ENCODE data around the gene LBX2. TPM values are rescaled to one million over a fixed set of nuclear protein-coding genes. Genes with fewer than 3 reads are reported as not detected.

Gene LBX2
- total RNA-seq, 2 experiments from 2014 or later: 0.36 to 0.43 TPM

- DNase-seq: no peak
- H3K36me3 Mint-ChIP-seq (ENCODE audit: low read depth): peaks cover 38% of the 10 kb centered on the region
- no peak overlapping the region for H3K27ac Mint-ChIP-seq
- H3K27me3 Mint-ChIP-seq: peaks cover 8% of the 10 kb centered on the region
- intact Hi-C loops (cut with micrococcal nuclease): no loop called here
- ATAC-seq: no peak
- peaks cover 21% of the 10 kb centered on the region for H3K4me1 Mint-ChIP-seq (ENCODE audit: low read depth)
- H3K9me3 Mint-ChIP-seq: no peaks in the 10 kb centered on the region
- no peak for TF ChIP-seq CTCF (IDR thresholded peaks at IDR 0.05)
- ChIA-PET CTCF (interaction anchor here (1.0 to 2.5 kb wide), 2 partner anchors 8 to 63 kb away, joined by 3 to 10 read pairs; no protein-coding TSS in a partner anchor), POLR2A (no interaction called here)
- no peak overlapping the region for H3K4me3 Mint-ChIP-seq
Observed at GRCh38 chr2:74524005-74524404, 24.6 kb upstream of the LBX2 start.

GRCh38 chr2:74522516-74522915, 23.1 kb upstream of the LBX2 start:
- CTCF ChIA-PET: interaction anchor here (0.7 to 2.5 kb wide), 4 partner anchors 9 to 255 kb away, joined by 3 to 10 read pairs (median 3); no protein-coding TSS in a partner anchor
- TF ChIP-seq CTCF (IDR thresholded peaks at IDR 0.05): no peak
- no peak for DNase-seq
- POLR2A ChIA-PET: interaction anchor here (0.8 kb wide), 1 partner anchor 27 kb away, joined by 3 read pairs; no protein-coding TSS in a partner anchor
- intact Hi-C loops (cut with micrococcal nuclease): no loop called here
- Mint-ChIP-seq H3K4me1 (ENCODE audit: low read depth) (peaks cover 11% of the 10 kb centered on the region), H3K27me3 (peaks cover 20% of the 10 kb centered on the region), H3K36me3 (ENCODE audit: low read depth) (peaks cover 25% of the 10 kb centered on the region), H3K27ac (no peak overlapping the region), H3K4me3 (no peak overlapping the region), H3K9me3 (no peaks in the 10 kb centered on the region)
- no peak for ATAC-seq

- intact Hi-C loops (cut with micrococcal nuclease): no loop called here
- peak overlapping the region; percentile 42 for H3K4me3 Mint-ChIP-seq
- ChIA-PET CTCF (interaction anchor here (1.8 kb wide), 1 partner anchor 15 kb away, joined by 4 read pairs; no protein-coding TSS in a partner anchor), POLR2A (interaction anchor here (0.8 to 2.7 kb wide), 4 partner anchors 10 to 16 kb away, joined by 3 to 15 read pairs (median 4); partner anchors contain the start of genes AUP1 and HTRA2)
- H3K9me3 Mint-ChIP-seq: no peaks in the 10 kb centered on the region
- no peak for DNase-seq
- peaks cover 61% of the 10 kb centered on the region for H3K27me3 Mint-ChIP-seq
- ATAC-seq: no peak
- H3K4me1 Mint-ChIP-seq (ENCODE audit: low read depth): peaks cover 23% of the 10 kb centered on the region
- peaks cover 5% of the 10 kb centered on the region for H3K36me3 Mint-ChIP-seq (ENCODE audit: low read depth)
- no peak overlapping the region for H3K27ac Mint-ChIP-seq
- TF ChIP-seq CTCF (IDR thresholded peaks at IDR 0.05): no peak
Observed at GRCh38 chr2:74516650-74517049, 17.2 kb upstream of the LBX2 start.

- peaks cover 26% of the 10 kb centered on the region for H3K4me1 Mint-ChIP-seq (ENCODE audit: low read depth)
- peak; percentile 80 for DNase-seq
- peaks cover 5% of the 10 kb centered on the region for H3K36me3 Mint-ChIP-seq (ENCODE audit: low read depth)
- ATAC-seq: peak; percentile 80
- H3K27ac Mint-ChIP-seq: no peak overlapping the region
- intact Hi-C loops (cut with micrococcal nuclease): no loop called here
- no peaks in the 10 kb centered on the region for H3K9me3 Mint-ChIP-seq
- peak overlapping the region; percentile 42 for H3K4me3 Mint-ChIP-seq
- TF ChIP-seq CTCF (IDR thresholded peaks at IDR 0.05): no peak
- CTCF ChIA-PET: interaction anchor here (1.1 to 1.8 kb wide), 2 partner anchors 16 to 71 kb away, joined by 3 to 4 read pairs; no protein-coding TSS in a partner anchor
- POLR2A ChIA-PET: interaction anchor here (0.8 to 2.7 kb wide), 6 partner anchors 9 to 15 kb away, joined by 3 to 15 read pairs (median 4); partner anchors contain the start of genes AUP1 and HTRA2
- peaks cover 66% of the 10 kb centered on the region for H3K27me3 Mint-ChIP-seq
Observed at GRCh38 chr2:74515981-74516633, 16.7 kb upstream of the LBX2 start.
